Posterior cingulate gyrus (tissue), 11 donors: ENCODE measurements around the gene UBE3B.

Experiments used
- DNase-seq, 10 donors: peaks; one replicate each; pipeline versions ENCODE4 v3.0.0 to v3.0.0-alpha.2; 2020 to 2021; ENCODE audit warnings: mixed read lengths in 3 of 10
- intact Hi-C: fragments of 100-400 bp; cut with DNase I; formaldehyde crosslinking; loops from one replicate; pipeline ENCODE4 v1.15.1; 2023

UBE3B gene

GRCh38 chr12:109560867-109561710, 83.7 kb downstream of the UBE3B start:
- intact Hi-C loops = no loop called here
- DNase-seq = peak in 3 of 10 donors; percentile 56 to 81 (median 76)

GRCh38 chr12:109561711-109562030, 84.2 kb downstream of the UBE3B start:
- intact Hi-C loops = no loop called here
- DNase-seq = peak in 1 of 10 donors; percentile 59

- peak in 2 of 10 donors; percentile 53 to 54 for DNase-seq
- intact Hi-C loops = no loop called here
These were observed 85.4 kb downstream of the UBE3B start for GRCh38 chr12:109562871-109563270.

DNA sequence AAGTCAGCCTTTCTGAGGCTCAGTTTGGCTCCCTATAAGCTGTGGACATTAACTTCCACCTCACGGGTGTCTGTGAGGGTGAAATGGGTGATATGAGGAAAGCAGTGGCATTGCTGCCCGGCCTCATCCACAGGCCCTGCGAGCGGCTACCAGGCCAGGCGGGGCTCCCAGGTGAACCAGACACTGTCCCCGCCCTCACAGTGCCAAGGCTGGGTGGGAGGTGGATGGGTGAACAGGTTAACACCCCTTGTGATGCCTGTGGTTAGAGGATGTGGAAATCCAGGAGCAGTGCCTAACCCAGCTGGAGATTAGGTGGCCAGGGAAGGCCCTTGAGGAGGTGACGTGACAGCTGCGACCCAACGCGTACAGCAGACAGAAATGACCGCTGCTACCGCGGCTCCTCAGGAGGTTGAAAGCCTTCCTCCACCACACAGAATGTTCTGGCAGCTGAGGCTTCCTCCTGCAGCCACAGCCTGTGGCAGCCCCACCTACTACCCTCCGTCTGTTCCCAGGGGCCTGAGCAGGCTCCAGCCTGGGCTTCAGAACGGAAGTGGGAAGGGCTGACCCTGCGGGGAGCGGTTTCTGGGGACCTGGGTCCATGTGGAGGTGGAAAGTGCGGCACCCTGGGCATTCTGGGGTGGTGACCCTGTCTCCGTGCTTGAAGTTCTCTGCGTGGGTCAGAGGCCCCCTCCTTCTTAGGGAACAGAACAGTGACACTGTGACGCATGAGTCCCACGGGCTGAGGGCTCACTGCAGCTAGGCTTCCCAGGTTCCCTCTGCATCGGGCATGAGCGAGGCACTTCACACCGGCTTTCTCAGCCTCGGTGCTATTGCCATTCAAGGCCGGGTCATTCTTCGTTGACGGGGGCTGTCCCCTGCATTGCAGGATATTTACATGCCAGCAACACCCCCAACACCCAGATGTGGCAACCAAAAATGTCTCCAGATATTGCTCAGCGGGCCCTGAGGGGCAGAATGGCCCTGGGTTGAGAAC, 86.2 kb downstream of the UBE3B start:
- intact Hi-C loops = no loop called here

GRCh38 chr12:109566424-109566823, 89.0 kb downstream of the UBE3B start:
- peak in 3 of 10 donors; percentile 19 to 61 (median 46) for DNase-seq
- intact Hi-C loops = no loop called here

More for the DNA sequence above, 86.2 kb downstream of the UBE3B start:
- peak in 3 of 10 donors; percentile 59 to 71 (median 69) for DNase-seq

DNA sequence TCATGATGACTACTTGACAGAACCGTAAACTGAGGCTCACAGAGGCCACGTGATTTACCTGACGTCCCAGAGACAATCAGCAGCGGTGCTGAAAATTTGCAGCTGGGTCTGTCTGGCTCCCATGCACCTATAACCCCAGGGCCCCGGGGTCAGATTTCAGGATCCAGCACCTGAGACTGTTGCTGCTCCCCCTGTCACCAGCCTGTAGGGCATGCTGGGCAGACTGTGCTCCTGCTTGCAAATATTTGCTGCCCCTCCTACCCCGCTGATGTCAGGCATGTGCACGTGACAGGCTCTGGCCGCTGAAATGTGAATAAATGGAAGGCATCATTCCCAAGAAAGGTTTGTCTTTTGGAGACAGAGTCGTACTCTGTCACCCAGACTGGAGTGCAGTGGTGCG, 89.9 kb downstream of the UBE3B start:
- DNase-seq = peak in 3 of 10 donors; percentile 46 to 57 (median 52)
- intact Hi-C loops = no loop called here

DNA sequence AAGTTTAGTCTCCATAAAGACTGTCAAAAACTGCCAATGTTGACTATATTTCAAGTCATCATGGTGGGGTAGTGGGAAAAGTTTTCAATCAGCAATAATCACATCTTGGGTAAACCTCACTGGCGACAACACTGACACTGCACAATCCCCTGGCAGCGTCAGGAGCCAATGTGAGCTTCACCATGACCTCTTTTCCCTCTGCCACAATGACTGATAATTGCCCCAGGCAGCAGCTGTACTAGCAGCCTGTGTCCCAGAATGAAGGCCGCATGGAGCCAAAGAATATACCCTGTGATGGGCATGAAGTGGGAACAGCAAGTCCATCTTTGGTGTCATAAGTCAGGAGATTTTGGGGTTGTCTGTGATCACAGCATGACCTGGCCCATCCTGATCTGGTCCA, 90.5 kb downstream of the UBE3B start:
- intact Hi-C loops = no loop called here
- DNase-seq = peak in 2 of 10 donors; percentile 14 to 19

DNA sequence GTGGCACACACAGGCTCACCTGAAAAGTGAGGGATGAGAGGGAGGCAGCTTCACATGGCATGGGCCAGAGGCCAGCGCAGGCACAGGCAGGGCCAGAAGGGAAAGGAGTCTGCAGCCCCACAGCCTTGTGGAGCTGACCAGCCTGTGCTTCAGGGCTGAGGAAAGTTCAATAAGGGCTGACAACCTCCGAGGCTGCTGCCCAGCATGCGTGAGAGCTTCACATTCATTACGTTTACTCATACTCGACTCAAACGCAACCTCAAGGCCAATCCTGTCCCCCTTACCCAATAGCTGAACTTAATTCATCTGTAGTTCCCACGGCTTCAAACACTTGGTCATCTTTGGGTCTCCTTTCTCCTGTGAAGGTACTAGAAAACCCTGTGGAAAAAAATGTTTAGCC, 91.1 kb downstream of the UBE3B start:
- intact Hi-C loops = no loop called here
- DNase-seq = peak in 2 of 10 donors; percentile 29 to 50

DNA sequence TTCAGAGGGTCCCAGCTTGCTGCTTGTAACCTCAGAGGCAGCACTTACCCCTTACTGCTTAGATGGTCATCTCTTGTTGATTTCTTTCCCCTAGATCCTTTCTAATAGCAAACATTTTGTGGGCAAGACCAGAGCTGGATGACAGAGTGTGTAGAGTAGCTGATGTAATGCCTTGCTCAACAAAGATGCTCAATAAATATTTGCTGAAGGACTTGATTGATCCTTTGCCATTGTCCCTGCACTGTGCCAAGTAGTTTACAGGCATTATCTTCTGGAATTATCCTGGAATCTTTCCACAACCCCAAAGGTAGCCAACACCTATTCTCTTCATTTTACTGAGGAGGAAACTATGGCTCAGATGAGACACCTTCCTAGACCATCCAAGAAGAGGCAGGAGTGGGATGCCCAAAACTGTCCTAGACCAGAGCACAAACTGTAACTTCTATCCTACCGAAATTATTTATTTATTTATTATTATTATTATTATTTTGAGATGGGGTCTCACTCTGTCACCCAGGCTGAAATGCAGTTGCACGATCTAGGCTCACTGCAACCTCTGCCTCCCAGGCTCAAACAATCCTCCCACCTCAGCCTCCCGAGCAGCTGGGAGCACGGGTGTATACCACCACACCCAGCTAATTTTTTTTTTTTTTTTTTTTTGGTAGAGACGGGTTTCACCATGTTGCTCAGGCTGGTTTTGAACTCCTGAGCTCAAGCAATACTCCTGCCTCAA, 94.5 kb downstream of the UBE3B start:
- intact Hi-C loops = loop anchor here (10.0 kb wide), 1 partner anchor 47 kb away; no protein-coding TSS in a partner anchor
- peak in 3 of 10 donors; percentile 18 to 52 (median 23) for DNase-seq

DNA sequence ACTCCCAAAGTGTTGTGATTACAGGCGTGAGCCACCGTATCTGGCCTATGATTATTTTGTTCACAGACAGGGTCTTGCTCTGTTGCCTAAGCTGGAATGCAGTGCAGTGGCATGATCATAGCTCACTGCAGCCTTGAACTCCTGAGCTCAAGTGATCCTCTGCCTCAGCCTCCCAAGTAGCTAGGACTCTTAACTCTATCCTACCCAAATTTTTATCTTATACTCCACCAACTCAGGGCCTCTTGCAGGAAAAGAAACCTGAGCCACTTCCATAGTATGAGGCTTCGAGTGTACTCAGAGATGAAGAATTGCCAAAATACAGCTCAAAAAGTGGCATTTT, 95.0 kb downstream of the UBE3B start:
- peak in 1 of 10 donors; percentile 9 for DNase-seq
- intact Hi-C loops = loop anchor here (10.0 kb wide), 1 partner anchor 48 kb away; no protein-coding TSS in a partner anchor

DNA sequence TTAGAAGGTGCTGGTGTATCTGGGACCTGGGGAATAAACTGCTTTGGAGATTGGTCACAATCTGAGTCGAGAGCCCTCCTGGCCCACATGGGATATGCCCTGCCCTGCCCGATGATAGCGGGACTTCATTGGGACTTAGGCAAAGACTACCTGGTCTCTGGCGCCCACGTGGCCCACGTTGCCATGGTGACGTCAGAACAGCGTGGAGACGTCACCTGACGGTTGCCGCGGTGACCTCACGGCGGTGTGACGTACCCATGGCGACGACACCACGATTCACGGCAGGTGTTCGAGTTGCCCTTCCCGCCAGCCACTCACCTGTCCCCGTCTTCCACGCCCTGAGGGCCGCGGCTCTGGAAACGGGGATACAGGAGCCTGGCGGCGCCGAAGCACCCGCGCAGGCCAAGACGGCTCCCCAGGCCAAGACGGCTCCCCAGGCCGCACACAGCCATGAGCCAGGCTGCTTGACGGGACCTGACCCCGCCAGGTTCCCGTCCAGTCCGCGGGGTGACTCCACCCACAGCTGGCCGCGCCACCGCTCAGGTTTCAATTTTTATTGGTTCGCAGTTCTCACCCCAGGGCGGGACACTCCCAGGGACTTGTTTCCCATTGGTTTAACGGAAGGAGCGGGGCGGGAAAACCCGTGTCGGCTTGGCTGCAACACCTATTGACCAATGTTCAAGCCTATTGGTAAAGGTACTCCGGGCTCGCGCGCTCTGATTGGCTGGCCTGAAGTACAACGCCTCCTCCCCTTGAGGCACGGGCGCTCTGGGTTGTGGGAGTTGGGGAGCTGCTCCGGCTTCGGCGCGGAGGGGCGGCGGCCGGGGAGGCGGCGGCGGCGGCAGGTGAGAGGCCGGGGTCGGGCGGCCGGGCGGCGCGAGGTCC, 95.8 kb downstream of the UBE3B start, which contains the start of the genes MMAB and MVK:
Gene MMAB (minus strand): TSS at position 476 of the 885 bp plus-strand sequence. CDS start 24 bp downstream, at position 452.
Gene MVK (plus strand): TSS at position 766 of the 885 bp plus-strand sequence. CDS start 1,029 bp downstream, outside the sequence.
- intact Hi-C loops = loop anchor here (10.0 kb wide), 1 partner anchor 48 kb away; no protein-coding TSS in a partner anchor
- DNase-seq = peak; percentile 97 to 100 (median 99)

DNA sequence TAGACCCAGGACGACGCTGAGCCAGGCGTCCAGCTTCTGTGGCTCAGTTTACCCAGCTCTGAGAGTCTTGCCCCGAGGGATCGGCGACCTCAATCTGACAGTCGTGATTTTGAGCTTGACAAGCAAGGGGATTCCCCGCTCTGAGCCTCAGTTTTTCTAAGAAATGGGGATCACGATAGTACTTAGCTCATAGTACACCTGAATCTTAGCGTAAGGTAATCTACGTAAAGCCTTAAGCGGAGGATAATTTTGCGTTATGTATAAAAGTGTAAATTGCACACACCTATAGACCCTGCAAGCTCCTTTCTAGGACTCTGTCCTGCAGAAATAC, 96.4 kb downstream of the UBE3B start:
- intact Hi-C loops = loop anchor here (10.0 kb wide), 1 partner anchor 49 kb away; no protein-coding TSS in a partner anchor

GRCh38 chr12:109575683-109576082, 98.2 kb downstream of the UBE3B start:
- intact Hi-C loops = loop anchor here (10.0 kb wide), 1 partner anchor 51 kb away; no protein-coding TSS in a partner anchor
- DNase-seq = peak in 1 of 10 donors; percentile 17

More for the DNA sequence above, 96.4 kb downstream of the UBE3B start:
- DNase-seq = no peak

- peak in 1 of 10 donors; percentile 10 for DNase-seq
- intact Hi-C loops = loop anchor here (10.0 kb wide), 1 partner anchor 53 kb away; no protein-coding TSS in a partner anchor
These were observed 99.9 kb downstream of the UBE3B start for GRCh38 chr12:109577311-109577710.

GRCh38 chr12:109578330-109578927, 101.0 kb downstream of the UBE3B start:
- intact Hi-C loops = loop anchor here (10.0 kb wide), 1 partner anchor 54 kb away; no protein-coding TSS in a partner anchor
- DNase-seq = no peak

DNA sequence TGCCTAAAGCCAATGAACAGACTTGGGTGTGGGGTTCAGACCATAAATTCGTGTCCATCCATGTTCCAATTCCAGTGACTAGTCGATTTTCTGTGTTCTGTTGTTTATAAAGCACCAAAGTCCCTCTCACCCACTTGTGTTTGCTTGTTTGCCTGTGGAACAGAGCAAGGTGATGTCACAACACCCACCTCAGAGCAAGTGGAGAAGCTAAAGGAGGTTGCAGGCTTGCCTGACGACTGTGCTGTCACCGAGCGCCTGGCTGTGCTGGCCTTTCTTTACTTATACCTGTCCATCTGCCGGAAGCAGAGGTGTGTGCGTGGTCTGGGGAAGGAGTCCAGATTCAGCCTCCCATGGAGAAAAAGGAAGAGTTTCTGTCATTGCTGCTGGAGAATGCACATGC, 102.2 kb downstream of the UBE3B start:
- intact Hi-C loops = loop anchor here (1.0 to 10.0 kb wide), 2 partner anchors 55 to 196 kb away; no protein-coding TSS in a partner anchor
- DNase-seq = peak in 1 of 10 donors; percentile 46

GRCh38 chr12:109580272-109580671, 102.8 kb downstream of the UBE3B start:
- intact Hi-C loops = loop anchor here (1.0 kb wide), 1 partner anchor 195 kb away; no protein-coding TSS in a partner anchor
- DNase-seq = peak in 2 of 10 donors; percentile 37 to 62
